HG03439 (cell line): Measurements from ENCODE around the gene SELENOI.

Experiments used
- ATAC-seq: cut with Tn5 transposase; IDR thresholded peaks from one replicate; pipeline ENCODE4 v1.9.1; 2021; ENCODE audit warnings: mild to moderate bottlenecking, moderate library complexity; ENCODE audit not compliant: unreplicated experiment

SELENOI gene

GRCh38 chr2:26444236-26444635, 98.3 kb downstream of the SELENOI start:
- ATAC-seq, result no peak
